ENCODE results near the gene KCNIP1.

Gene KCNIP1

GRCh38 chr5:170503990-170504596 lies at the start of gene KCNIP1:
KCNIP1 (plus strand) TSS chr5:170504020.
- DNase-seq: no peak

- no peak for DNase-seq
Measured at GRCh38 chr5:170463426-170463825, 40.4 kb upstream of the KCNIP1 start.

DNA sequence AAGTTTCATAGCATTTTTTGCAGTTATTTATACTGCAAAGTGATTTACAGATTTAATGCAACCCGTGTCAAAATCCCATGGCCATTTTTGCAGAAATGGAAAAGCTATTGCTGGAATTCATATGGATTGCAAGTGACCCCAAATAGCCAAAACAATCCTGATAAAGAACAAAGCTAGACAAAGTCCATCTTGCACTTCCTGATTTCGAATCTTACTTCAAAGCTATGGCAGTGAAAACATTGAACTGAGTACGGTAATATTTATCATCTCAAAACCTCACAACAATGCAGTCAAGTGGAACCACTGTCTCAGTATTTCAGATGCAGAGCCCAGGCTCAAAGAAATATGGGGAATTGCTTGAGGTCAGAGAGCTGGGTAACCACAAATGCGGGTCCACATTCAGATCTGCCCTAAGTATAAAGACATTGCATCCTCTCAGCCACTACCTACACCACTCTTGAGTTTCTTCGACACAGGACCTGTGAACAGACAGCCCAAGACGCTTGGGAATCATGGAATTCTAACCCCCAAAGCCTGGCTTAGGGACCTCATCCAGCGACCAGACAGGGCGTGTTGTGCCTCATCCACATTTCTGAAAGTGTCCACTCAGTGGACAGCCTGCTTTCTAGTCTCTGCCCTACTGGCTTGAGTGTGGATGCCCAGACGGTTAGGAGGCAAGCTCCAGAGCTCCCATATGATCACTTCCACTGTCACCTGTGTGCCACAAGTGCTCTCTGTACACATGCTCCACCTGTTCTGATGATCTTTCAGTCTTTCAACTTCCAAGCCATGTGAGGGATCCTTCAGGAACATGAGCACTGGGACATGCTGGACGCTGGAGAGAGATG lies 39.3 kb upstream of the KCNIP1 start:
- DNase-seq: no peak

GRCh38 chr5:170466553-170466952 lies 37.3 kb upstream of the KCNIP1 start:
- no peak for DNase-seq

GRCh38 chr5:170466988-170467707 lies 36.7 kb upstream of the KCNIP1 start:
- DNase-seq: no peak

DNA sequence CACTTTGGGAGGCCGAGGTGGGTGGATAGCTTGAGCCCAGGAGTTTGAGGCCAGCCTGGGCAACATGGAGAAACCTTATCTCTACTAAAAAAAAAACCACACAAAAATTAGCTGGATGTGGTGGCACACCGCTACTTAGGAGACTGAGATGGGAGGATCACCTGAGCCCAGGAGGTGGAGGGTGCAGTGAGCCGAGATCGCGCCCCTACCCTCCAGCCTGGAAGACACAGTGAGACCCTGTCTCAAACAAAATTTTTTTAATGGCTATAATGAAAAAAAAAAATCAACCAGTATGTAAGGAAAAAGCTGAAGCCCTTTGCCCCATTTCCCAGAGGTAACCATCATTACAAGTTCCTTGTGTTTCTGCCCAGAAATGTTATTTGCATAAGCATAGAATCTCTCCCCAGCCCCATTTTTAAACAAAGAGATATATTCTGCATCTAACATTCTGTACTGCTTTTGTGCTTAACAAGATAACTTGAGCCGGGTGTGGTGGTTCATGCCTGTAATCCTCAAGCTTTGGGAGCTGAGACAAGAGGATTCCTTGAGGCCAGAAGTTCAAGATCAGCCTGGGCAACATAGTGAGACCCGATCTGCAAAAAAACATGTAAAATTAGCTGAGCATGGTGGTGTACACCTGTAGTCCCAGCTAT lies 35.1 kb upstream of the KCNIP1 start:
- no peak for DNase-seq

DNA sequence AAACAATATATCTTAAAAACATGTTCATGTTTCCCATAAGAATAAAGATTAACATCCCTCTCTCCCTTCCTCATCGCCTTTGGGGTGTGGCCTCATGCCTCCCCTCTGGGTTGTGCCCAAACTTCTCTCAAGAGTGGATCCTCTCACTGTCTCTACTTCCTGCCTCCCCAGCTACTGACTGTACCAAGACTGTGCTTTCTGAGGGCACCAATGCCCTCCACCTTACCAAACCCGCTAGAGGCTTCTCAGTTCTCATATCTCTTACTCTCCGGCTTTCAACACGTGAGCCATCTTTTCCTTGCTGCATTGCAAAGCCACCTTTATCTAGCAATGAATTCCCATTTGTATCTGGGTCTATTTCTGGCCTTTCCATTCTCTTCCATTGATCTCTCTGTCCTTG lies 34.4 kb upstream of the KCNIP1 start:
- DNase-seq: no peak

GRCh38 chr5:170470275-170470674 lies 33.5 kb upstream of the KCNIP1 start:
- no peak for DNase-seq

DNA sequence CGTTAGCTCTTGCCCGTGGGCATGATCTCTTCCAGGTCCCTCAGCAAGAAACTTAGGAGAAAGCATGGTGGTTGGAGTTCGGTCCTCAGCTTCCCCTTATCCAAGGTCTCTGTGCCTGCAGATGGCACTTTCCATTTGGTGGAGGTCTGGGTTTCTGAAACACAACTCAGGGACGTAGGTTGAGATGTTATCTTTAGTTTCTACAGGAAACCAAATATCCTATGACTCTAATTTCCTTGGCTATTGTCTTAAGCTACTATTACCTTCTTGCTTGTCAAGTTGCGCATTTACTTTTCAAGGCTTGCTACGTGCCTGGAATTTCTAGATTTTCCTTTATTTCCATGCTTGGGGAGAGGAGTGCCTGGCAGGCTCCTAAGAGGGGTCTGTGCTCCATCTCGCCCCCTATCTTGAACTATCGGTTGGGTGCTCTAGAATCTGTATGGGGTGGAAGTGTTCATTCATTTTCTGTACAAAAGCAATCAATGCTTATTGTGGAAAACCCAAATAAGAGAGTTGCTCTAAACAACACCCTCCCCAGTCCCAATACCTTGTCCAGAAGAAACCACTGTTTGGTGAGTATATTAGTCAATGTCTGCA lies 32.9 kb upstream of the KCNIP1 start:
- DNase-seq: no peak

DNA sequence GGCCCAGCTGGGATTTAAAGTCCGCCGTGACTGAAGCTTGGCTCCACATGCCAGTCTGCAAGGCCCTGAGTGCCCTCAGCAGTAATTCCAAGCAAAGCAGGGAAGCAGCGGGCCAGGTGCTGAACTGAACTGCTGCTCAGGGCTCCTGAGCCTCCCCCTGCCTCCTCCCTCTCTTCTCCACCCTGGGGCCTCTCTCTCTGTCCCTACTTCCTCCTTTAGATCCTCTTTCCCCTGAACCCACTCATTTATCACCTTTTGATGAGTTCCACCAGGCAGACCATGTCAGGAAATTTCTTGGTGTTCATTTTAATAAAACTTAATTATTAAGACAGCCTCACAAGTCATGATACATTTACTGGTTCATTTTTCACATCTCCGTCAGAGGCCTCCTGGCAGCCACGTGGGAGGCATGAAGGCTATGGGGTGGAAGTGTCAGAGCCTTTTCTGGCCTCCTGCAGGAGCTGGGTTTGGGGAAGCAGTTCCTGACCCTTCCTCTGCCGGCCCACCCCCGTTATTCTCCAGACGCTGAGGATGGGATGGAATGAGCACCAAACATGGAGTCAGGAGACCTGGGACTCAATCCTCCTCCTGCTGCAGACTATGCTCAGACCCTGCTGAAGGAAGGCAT lies 32.2 kb upstream of the KCNIP1 start:
- no peak for DNase-seq

- no peak for DNase-seq
Measured at GRCh38 chr5:170473642-170474041, 30.2 kb upstream of the KCNIP1 start.

DNA sequence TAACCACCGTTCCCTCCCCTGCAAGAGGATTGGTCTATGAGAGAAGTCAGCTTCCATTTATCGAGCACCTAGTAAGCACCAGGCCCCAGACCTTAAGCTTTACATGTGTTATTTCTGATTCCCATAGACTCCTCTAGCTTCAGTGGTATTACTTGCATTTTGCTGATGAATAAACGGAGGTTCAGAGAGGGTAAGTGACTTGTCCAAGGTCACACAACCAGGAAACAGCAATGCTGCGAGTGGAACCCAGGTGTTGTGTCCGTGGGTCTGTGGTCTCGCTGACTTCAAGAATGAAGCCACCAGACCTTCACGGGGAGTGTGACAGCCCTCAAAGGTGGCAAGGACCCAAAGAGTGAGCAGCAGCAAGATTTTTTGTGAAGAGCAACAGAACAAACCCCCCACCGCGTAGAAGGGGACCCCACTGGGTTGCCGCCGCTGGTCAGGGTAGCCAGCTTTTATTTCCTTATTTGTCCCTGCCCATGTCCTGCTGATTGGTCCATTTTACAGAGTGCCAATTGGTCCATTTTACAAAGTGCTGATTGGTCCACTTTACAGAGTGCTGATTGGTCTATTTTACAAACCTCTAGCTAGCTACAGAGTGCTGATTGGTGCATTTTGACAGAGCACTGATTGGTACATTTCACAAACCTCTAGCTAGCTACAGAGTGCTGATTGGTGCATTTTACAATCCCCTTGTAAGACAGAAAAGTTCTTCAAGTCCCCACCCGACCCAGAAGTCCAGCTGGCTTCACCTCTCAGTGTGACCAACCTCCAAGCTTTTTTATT lies 29.1 kb upstream of the KCNIP1 start:
- DNase-seq: no peak

DNA sequence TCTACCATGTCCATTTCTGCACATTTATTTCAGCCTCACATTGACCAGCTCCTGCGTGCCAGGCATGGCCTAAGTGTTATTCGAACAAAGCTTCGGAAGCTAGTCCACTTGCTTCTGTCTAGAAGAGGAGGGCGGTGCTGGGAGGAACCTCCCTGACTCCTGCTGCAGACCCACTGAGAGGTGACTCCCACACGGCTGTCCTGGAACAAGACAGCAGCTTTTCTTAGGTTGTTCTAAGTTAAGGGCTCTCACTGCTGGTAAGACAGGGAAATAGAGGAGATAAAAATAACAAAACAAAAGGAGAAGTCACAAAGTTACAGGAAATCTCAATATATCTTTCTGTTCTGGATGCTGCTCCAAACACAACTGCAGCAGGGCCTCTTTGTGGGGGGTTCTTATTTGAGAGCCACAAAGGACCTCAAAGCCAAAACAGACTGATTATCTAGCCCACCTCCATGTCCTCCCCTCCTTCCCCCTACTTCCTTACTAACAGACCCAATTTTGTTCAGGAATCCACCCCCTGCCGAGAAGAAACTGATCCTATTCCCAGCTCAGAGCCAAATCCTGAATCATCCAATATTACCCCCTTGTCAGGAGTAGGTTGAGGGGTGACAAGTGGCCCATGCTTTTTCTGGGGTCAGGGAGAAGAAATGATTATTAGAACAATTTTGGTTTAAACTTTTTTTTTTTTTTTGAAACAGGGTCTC lies 28.4 kb upstream of the KCNIP1 start:
- DNase-seq: no peak

GRCh38 chr5:170476704-170477103 lies 27.1 kb upstream of the KCNIP1 start:
- DNase-seq: no peak

DNA sequence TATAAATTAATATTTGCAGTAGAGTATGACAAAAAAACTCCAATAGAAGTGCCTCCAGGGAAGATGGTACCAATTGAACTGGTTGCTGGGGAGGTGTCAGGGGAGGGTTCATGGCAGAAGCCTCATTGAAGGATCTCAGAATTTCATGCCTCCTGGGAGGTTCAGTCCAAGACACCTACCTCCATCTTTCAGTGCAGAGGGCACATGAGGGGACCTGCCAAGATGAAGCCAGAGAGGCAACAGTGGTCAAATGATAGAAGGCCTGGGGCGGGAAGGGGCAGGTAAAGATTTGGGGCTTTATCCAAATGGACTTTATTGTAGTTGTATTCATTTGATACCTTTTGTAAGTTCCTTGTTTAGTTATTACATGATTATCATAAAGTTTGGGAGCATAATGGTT lies 25.9 kb upstream of the KCNIP1 start:
- no peak for DNase-seq

DNA sequence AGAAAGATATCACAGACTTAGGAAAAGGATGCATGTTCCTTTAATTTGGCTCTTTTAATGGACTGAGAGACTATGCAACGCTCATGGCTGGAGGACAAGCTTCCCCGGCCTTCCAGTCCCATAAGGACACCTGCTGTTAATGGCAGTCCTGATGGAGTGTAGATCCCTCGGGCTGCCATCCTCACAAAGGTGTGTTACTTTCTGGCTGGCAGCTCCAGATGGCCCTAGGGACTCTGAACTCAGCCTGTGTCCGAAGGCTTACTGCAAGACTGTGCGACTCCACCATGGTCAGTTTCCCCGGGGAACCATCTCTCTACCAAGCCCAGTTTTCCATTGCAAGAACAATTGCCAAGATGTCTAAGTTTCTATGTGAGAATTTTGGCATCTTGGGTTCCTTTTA lies 25.5 kb upstream of the KCNIP1 start:
- no peak for DNase-seq

GRCh38 chr5:170479484-170479883 lies 24.3 kb upstream of the KCNIP1 start:
- no peak for DNase-seq

GRCh38 chr5:170480260-170480659 lies 23.6 kb upstream of the KCNIP1 start:
- no peak for DNase-seq

DNA sequence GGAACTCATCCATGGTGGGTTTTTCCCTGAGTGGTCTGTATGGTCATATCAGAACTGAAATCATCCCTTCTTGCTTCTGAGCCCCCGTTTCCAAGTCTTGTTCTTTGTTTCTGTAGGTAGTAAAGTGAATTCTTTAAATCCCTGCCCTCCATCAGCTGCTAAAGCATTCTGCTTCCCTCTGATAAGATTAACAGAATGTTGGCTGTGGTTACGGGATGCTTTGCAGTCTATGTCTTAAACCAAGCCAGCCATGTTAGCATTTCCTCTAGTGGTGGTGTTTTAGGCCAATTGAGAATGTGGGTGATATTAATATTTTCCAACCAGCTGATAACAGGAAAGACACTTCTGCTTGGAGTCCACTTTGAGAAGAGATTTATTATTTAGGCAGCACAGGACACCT lies 22.0 kb upstream of the KCNIP1 start:
- no peak for DNase-seq

DNA sequence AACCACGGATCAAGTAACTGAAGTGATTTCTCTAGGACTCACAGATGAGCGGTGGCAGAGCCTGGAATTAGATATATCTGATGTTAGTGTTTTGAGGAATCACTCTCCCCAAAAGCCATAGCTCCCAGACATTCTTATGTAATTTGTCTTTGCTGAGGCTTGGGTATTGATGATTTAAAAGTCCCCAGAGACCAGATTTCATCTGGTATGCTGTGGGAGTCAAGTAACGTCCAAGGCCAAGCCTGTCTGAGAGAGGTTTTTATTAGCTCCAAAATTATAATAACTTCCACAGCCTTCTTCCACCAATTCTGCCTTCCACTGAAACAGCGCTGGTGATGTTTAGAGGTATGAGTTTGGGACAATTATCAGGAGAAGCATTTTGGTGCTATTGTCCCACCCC lies 21.3 kb upstream of the KCNIP1 start:
- DNase-seq: no peak

Measured in NCI-H1694 treated with DMSO at 0.1 percent for 48 hours (cell line).